Sigmoid colon (tissue), 4 donors: ENCODE results near the gene RNF180.

Source experiments
- EP300 ChIP-seq, 4 donors: sonication (generic); formaldehyde crosslinking; IDR thresholded peaks; one replicate each; pipeline ENCODE4 v1.6.1; 2017; ENCODE audit warnings: antibody characterized with exemption in 4 of 4
- POLR2A ChIP-seq, 2 donors: fragments of 450-650 bp; IDR thresholded peaks; one replicate each; pipeline ENCODE4 v1.6.1; 2016; ENCODE audit warnings: antibody characterized with exemption in 2 of 2, mild to moderate bottlenecking in 2 of 2, moderate library complexity in 2 of 2
- TF ChIP-seq, protein P1 (sequence below), 4 experiments: fragments of 450-650 bp in 3 of 4; fragments of 200-600 bp in 1 of 4; IDR thresholded peaks; one replicate each; pipeline ENCODE4 v1.5.1; 2016 to 2019; ENCODE audit warnings: antibody characterized with exemption in 4 of 4, mild to moderate bottlenecking in 3 of 4, moderate library complexity in 2 of 4

DNA sequence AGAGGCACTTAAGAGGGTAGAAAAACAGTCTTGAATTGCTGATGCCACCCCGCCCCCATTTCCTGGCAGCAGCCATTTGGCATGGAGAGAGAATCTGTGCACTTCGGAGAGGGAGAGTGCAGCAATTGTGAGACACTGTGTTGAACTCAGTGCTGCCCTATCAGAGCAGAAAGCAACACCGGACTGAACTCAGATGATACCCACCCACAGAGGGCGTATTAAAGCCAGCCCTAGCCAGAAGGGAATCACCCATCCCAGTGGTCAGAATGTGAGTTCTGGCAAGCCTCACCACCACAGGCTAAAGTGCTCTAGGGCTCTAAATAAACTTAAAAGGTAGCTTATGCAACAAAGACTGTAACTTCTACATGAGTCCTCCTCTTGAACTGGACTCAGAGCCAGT is 251.7 kb downstream of the RNF180 start:
- TF ChIP-seq, protein P1, sequence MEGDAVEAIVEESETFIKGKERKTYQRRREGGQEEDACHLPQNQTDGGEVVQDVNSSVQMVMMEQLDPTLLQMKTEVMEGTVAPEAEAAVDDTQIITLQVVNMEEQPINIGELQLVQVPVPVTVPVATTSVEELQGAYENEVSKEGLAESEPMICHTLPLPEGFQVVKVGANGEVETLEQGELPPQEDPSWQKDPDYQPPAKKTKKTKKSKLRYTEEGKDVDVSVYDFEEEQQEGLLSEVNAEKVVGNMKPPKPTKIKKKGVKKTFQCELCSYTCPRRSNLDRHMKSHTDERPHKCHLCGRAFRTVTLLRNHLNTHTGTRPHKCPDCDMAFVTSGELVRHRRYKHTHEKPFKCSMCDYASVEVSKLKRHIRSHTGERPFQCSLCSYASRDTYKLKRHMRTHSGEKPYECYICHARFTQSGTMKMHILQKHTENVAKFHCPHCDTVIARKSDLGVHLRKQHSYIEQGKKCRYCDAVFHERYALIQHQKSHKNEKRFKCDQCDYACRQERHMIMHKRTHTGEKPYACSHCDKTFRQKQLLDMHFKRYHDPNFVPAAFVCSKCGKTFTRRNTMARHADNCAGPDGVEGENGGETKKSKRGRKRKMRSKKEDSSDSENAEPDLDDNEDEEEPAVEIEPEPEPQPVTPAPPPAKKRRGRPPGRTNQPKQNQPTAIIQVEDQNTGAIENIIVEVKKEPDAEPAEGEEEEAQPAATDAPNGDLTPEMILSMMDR (IDR thresholded peaks at IDR 0.05) = no peak
- TF ChIP-seq POLR2A (IDR thresholded peaks at IDR 0.05) (no peak), EP300 (IDR thresholded peaks at IDR 0.05) (no peak)
